ENCODE measurements around the gene APOC4. TPM values are rescaled to one million over a fixed set of nuclear protein-coding genes. Genes with fewer than 3 reads are reported as not detected.

The APOC4 gene
- polyA plus RNA-seq, 2 of the 4 experiments (the other 2 are of a cell fraction) = not detected

- no peak overlapping the region for H3K4me2 ChIP-seq
- no peak overlapping the region for H3K27ac ChIP-seq
- 95% methylated on average over 35 of the region's 44 CpGs for WGBS (ENCODE audit: missing lambda C conversion rate)
- TF ChIP-seq KDM5A (IDR thresholded peaks at IDR 0.05) = no peak
- no peak for TF ChIP-seq BHLHE40 (IDR thresholded peaks at IDR 0.05; ENCODE audit: low read depth, low read length)
- no peak for TF ChIP-seq JUNB (IDR thresholded peaks at IDR 0.05)
- ATAC-seq = no peak
- no peak for DNase-seq (ENCODE audit: low read depth in 1 of 2, low spot score in 1 of 2)
- no peaks in the 10 kb centered on the region for H3K4me1 ChIP-seq
- ChIA-PET POLR2A (no interaction called here), CTCF (interaction anchor here (0.5 to 7.0 kb wide), 6 partner anchors 14 to 69 kb away, joined by 3 to 59 read pairs (median 3); no protein-coding TSS in a partner anchor)
- H3K4me3 ChIP-seq = no peak overlapping the region
- H3K9me3 ChIP-seq = no peaks in the 10 kb centered on the region
- FAIRE-seq = no peak
Observed at GRCh38 chr19:44992336-44993163, 50.5 kb downstream of the APOC4 start.

- CTCF ChIA-PET = interaction anchor here (0.6 kb wide), 1 partner anchor 31 kb away, joined by 3 read pairs; no protein-coding TSS in a partner anchor
- H3K27ac ChIP-seq = no peak overlapping the region
- FAIRE-seq = no peak
- no peak overlapping the region for H3K4me3 ChIP-seq
- H3K4me1 ChIP-seq = no peaks in the 10 kb centered on the region
- 94% methylated on average over 6 of the region's 6 CpGs for WGBS (ENCODE audit: missing lambda C conversion rate)
- no peak overlapping the region for H3K4me2 ChIP-seq
- POLR2A ChIA-PET = interaction anchor here (0.6 kb wide), 1 partner anchor 27 kb away, joined by 3 read pairs; no protein-coding TSS in a partner anchor
- no peaks in the 10 kb centered on the region for H3K9me3 ChIP-seq
- no peak for ATAC-seq
- TF ChIP-seq HES2 (IDR thresholded peaks at IDR 0.05) = no peak
- no peak for TF ChIP-seq CBX2 (IDR thresholded peaks at IDR 0.05; ENCODE audit: borderline replicate concordance, low read depth)
- no peak for TF ChIP-seq RAD21 (conservative IDR thresholded peaks at IDR 0.05 in 1 of 2, IDR thresholded peaks at IDR 0.05 in 1 of 2)
- no peak for TF ChIP-seq ZC3H11A (IDR thresholded peaks at IDR 0.05)
- DNase-seq (ENCODE audit: low read depth in 1 of 2, low spot score in 1 of 2) = no peak
Observed at GRCh38 chr19:44993526-44993925, 51.5 kb downstream of the APOC4 start.

GRCh38 chr19:44993926-44994537, 52.0 kb downstream of the APOC4 start:
- no peak overlapping the region for H3K27ac ChIP-seq
- ATAC-seq (0 out of 6 replicates have a peak, but pooled peaks of 1 of the 2 experiments have one; percentile 6), DNase-seq (ENCODE audit: low read depth in 1 of 2, low spot score in 1 of 2) (no peak), FAIRE-seq (no peak)
- ChIA-PET CTCF (interaction anchor here (0.6 to 1.2 kb wide), 3 partner anchors 10 to 65 kb away, joined by 3 to 5 read pairs (median 4); no protein-coding TSS in a partner anchor), POLR2A (interaction anchor here (0.6 kb wide), 1 partner anchor 27 kb away, joined by 3 read pairs; no protein-coding TSS in a partner anchor)
- no peaks in the 10 kb centered on the region for H3K9me3 ChIP-seq
- no peak overlapping the region for H3K4me3 ChIP-seq
- 95% methylated on average over 12 of the region's 12 CpGs for WGBS (ENCODE audit: missing lambda C conversion rate)
- H3K4me1 ChIP-seq = no peaks in the 10 kb centered on the region
- no peak overlapping the region for H3K4me2 ChIP-seq
- TF ChIP-seq MAZ (IDR thresholded peaks at IDR 0.05; ENCODE audit: borderline replicate concordance, low read depth, low read length) = no peak
- TF ChIP-seq CTCF (IDR thresholded peaks at IDR 0.05) = no peak

Other genes starting within 250 kb of the APOC4 start
- not detected in 2 replicates for gene CEACAM16, start 243.1 kb upstream of the APOC4 start, polyA plus RNA-seq (2011; rRNA removed)
- gene CEACAM16, start 243.1 kb upstream of the APOC4 start, polyA plus RNA-seq (2017; fragmentation: RNase III; extraction: RNeasy Plus Mini Kit Qiagen cat#74134 plus additional on column Dnase treatment) = 0.08 to 0.11 TPM in 2 of 3 replicates, not detected in the other
- 22.6 and 25.3 TPM in 2 replicates for gene BCL3, start 193.5 kb upstream of the APOC4 start, polyA plus RNA-seq (2011; rRNA removed)
- gene BCL3, start 193.5 kb upstream of the APOC4 start, polyA plus RNA-seq (2017; fragmentation: RNase III; extraction: RNeasy Plus Mini Kit Qiagen cat#74134 plus additional on column Dnase treatment) = 49.6 to 80.7 TPM (median 72.1 TPM) in 3 replicates
- gene CBLC, start 164.3 kb upstream of the APOC4 start, polyA plus RNA-seq (2011; rRNA removed) = not detected in 2 replicates
- not detected in 3 replicates for gene CBLC, start 164.3 kb upstream of the APOC4 start, polyA plus RNA-seq (2017; fragmentation: RNase III; extraction: RNeasy Plus Mini Kit Qiagen cat#74134 plus additional on column Dnase treatment)
- gene BCAM, start 133.1 kb upstream of the APOC4 start, polyA plus RNA-seq (2011; rRNA removed) = 15.2 and 18.4 TPM in 2 replicates
- gene BCAM, start 133.1 kb upstream of the APOC4 start, polyA plus RNA-seq (2017; fragmentation: RNase III; extraction: RNeasy Plus Mini Kit Qiagen cat#74134 plus additional on column Dnase treatment) = 77.5 to 102 TPM (median 88.1 TPM) in 3 replicates
- gene NECTIN2, start 95.9 kb upstream of the APOC4 start, polyA plus RNA-seq (2011; rRNA removed) = 69.4 and 84.8 TPM in 2 replicates
- gene NECTIN2, start 95.9 kb upstream of the APOC4 start, polyA plus RNA-seq (2017; fragmentation: RNase III; extraction: RNeasy Plus Mini Kit Qiagen cat#74134 plus additional on column Dnase treatment) = 77.7 to 92.4 TPM (median 89.6 TPM) in 3 replicates
- 83.6 and 92.7 TPM in 2 replicates for gene TOMM40, start 51.0 kb upstream of the APOC4 start, polyA plus RNA-seq (2011; rRNA removed)
- gene TOMM40, start 51.0 kb upstream of the APOC4 start, polyA plus RNA-seq (2017; fragmentation: RNase III; extraction: RNeasy Plus Mini Kit Qiagen cat#74134 plus additional on column Dnase treatment) = 172 to 201 TPM (median 180 TPM) in 3 replicates
- 9.4 and 12.5 TPM in 2 replicates for gene APOE, start 36.4 kb upstream of the APOC4 start, polyA plus RNA-seq (2011; rRNA removed)
- 16.2 to 31.9 TPM (median 20.2 TPM) in 3 replicates for gene APOE, start 36.4 kb upstream of the APOC4 start, polyA plus RNA-seq (2017; fragmentation: RNase III; extraction: RNeasy Plus Mini Kit Qiagen cat#74134 plus additional on column Dnase treatment)
- gene APOC1, start 27.6 kb upstream of the APOC4 start, polyA plus RNA-seq (2011; rRNA removed) = 82.1 and 88.7 TPM in 2 replicates
- 172 to 198 TPM (median 196 TPM) in 3 replicates for gene APOC1, start 27.6 kb upstream of the APOC4 start, polyA plus RNA-seq (2017; fragmentation: RNase III; extraction: RNeasy Plus Mini Kit Qiagen cat#74134 plus additional on column Dnase treatment)
- gene APOC2, start 3.8 kb downstream of the APOC4 start, polyA plus RNA-seq (2011; rRNA removed) = not detected in 2 replicates
- 0.27 TPM in 1 of 3 replicates, not detected in the others for gene APOC2, start 3.8 kb downstream of the APOC4 start, polyA plus RNA-seq (2017; fragmentation: RNase III; extraction: RNeasy Plus Mini Kit Qiagen cat#74134 plus additional on column Dnase treatment)
- 96.5 and 99.3 TPM in 2 replicates for gene CLPTM1, start 13.1 kb downstream of the APOC4 start, polyA plus RNA-seq (2011; rRNA removed)
- gene CLPTM1, start 13.1 kb downstream of the APOC4 start, polyA plus RNA-seq (2017; fragmentation: RNase III; extraction: RNeasy Plus Mini Kit Qiagen cat#74134 plus additional on column Dnase treatment) = 173 to 188 TPM (median 180 TPM) in 3 replicates
- gene RELB, start 59.2 kb downstream of the APOC4 start, polyA plus RNA-seq (2011; rRNA removed) = 7.5 and 8.1 TPM in 2 replicates
- 9.6 to 15.1 TPM (median 9.6 TPM) in 3 replicates for gene RELB, start 59.2 kb downstream of the APOC4 start, polyA plus RNA-seq (2017; fragmentation: RNase III; extraction: RNeasy Plus Mini Kit Qiagen cat#74134 plus additional on column Dnase treatment)
- gene CLASRP, start 96.8 kb downstream of the APOC4 start, polyA plus RNA-seq (2011; rRNA removed) = 30.7 and 39.0 TPM in 2 replicates
- 74.8 to 93.7 TPM (median 86.4 TPM) in 3 replicates for gene CLASRP, start 96.8 kb downstream of the APOC4 start, polyA plus RNA-seq (2017; fragmentation: RNase III; extraction: RNeasy Plus Mini Kit Qiagen cat#74134 plus additional on column Dnase treatment)
- gene ZNF296, start 134.2 kb downstream of the APOC4 start, polyA plus RNA-seq (2011; rRNA removed) = 0.25 and 0.34 TPM in 2 replicates
- gene ZNF296, start 134.2 kb downstream of the APOC4 start, polyA plus RNA-seq (2017; fragmentation: RNase III; extraction: RNeasy Plus Mini Kit Qiagen cat#74134 plus additional on column Dnase treatment) = 2.7 to 3.6 TPM (median 3.4 TPM) in 3 replicates
- gene GEMIN7, start 137.0 kb downstream of the APOC4 start, polyA plus RNA-seq (2011; rRNA removed) = 42.2 and 49.2 TPM in 2 replicates
- 75.3 to 86.0 TPM (median 79.4 TPM) in 3 replicates for gene GEMIN7, start 137.0 kb downstream of the APOC4 start, polyA plus RNA-seq (2017; fragmentation: RNase III; extraction: RNeasy Plus Mini Kit Qiagen cat#74134 plus additional on column Dnase treatment)
- 7.6 and 9.1 TPM in 2 replicates for gene PPP1R37, start 150.9 kb downstream of the APOC4 start, polyA plus RNA-seq (2011; rRNA removed)
- gene PPP1R37, start 150.9 kb downstream of the APOC4 start, polyA plus RNA-seq (2017; fragmentation: RNase III; extraction: RNeasy Plus Mini Kit Qiagen cat#74134 plus additional on column Dnase treatment) = 18.7 to 21.9 TPM (median 21.8 TPM) in 3 replicates
- gene NKPD1, start 218.7 kb downstream of the APOC4 start, polyA plus RNA-seq (2011; rRNA removed) = 0.12 and 0.21 TPM in 2 replicates
- 0.10 to 0.18 TPM (median 0.15 TPM) in 3 replicates for gene NKPD1, start 218.7 kb downstream of the APOC4 start, polyA plus RNA-seq (2017; fragmentation: RNase III; extraction: RNeasy Plus Mini Kit Qiagen cat#74134 plus additional on column Dnase treatment)
- gene TRAPPC6A, start 236.0 kb downstream of the APOC4 start, polyA plus RNA-seq (2011; rRNA removed) = 29.8 and 30.2 TPM in 2 replicates
- gene TRAPPC6A, start 236.0 kb downstream of the APOC4 start, polyA plus RNA-seq (2017; fragmentation: RNase III; extraction: RNeasy Plus Mini Kit Qiagen cat#74134 plus additional on column Dnase treatment) = 23.7 to 30.5 TPM (median 28.5 TPM) in 3 replicates
- 7.5 and 10.5 TPM in 2 replicates for gene BLOC1S3, start 236.5 kb downstream of the APOC4 start, polyA plus RNA-seq (2011; rRNA removed)
- 8.2 to 12.2 TPM (median 10.6 TPM) in 3 replicates for gene BLOC1S3, start 236.5 kb downstream of the APOC4 start, polyA plus RNA-seq (2017; fragmentation: RNase III; extraction: RNeasy Plus Mini Kit Qiagen cat#74134 plus additional on column Dnase treatment)

Measured in A549 (cell line).